OCI-LY7 (cell line): ENCODE measurements around the gene CD164L2. TPM values are rescaled to one million over a fixed set of nuclear protein-coding genes. Genes with fewer than 3 reads are reported as not detected.

ENCODE experiments used
- BruUV-seq: library from RNA; stranded (reverse); fragments of 400-500 nt; replicated peaks from 2 replicates; lab custom pipeline; 2021; lab: Mats Ljungman, UMichigan
- CTCF ChIA-PET: fragments of 300-600 bp; sonication (Branson Sonifier 250); formaldehyde crosslinking; loops from one replicate; lab custom pipeline; 2022; ENCODE audit warnings: antibody characterized with exemption; ENCODE audit not compliant: unreplicated experiment; lab: Charles Lee
- POLR2A ChIA-PET: fragments of 300-600 bp; sonication (Branson Sonifier 250); formaldehyde crosslinking; loops from one replicate; lab custom pipeline; 2022; ENCODE audit warnings: antibody characterized with exemption; lab: Charles Lee
- DNase-seq: peaks from one replicate; pipeline ENCODE4 v3.0.0-alpha.2; 2015; ENCODE audit warnings: low spot score
- H2AFZ ChIP-seq: fragments of 200-600 bp; sonication (generic), shearing (Covaris generic); 2 replicates; pipeline ENCODE4 v1.6.1; 2014; ENCODE audit warnings: mild to moderate bottlenecking, antibody characterized with exemption, low read length, moderate library complexity
- H3K27ac ChIP-seq: fragments of 200-600 bp; sonication (generic); 2 replicates; pipeline ENCODE4 v1.5.1; 2014; ENCODE audit warnings: mixed run types, low read depth, mild to moderate bottlenecking, moderate library complexity, low read length, inconsistent platforms; ENCODE audit not compliant: poor library complexity, severe bottlenecking
- H3K36me3 ChIP-seq: fragments of 200-600 bp; sonication (generic); 2 replicates; pipeline ENCODE4 v1.6.1; 2014; ENCODE audit warnings: mild to moderate bottlenecking, antibody characterized with exemption, low read length, moderate library complexity, mixed read lengths; ENCODE audit not compliant: insufficient read depth
- H3K4me1 ChIP-seq: fragments of 200-600 bp; sonication (generic); 2 replicates; pipeline ENCODE4 v1.5.1; 2014; ENCODE audit warnings: mild to moderate bottlenecking, low read length; ENCODE audit not compliant: insufficient read depth, poor library complexity, severe bottlenecking
- H3K4me2 ChIP-seq: fragments of 200-600 bp; sonication (generic); 2 replicates; pipeline ENCODE4 v1.6.1; 2014; ENCODE audit warnings: mild to moderate bottlenecking, low read length
- H3K4me3 ChIP-seq: fragments of 200-600 bp; sonication (generic); 2 replicates; pipeline ENCODE4 v1.5.1; 2014; ENCODE audit warnings: mild to moderate bottlenecking, low read depth, low read length; ENCODE audit not compliant: poor library complexity, severe bottlenecking
- H3K79me2 ChIP-seq: fragments of 200-600 bp; sonication (generic); 2 replicates; pipeline ENCODE4 v1.6.1; 2016; ENCODE audit warnings: low read depth, mild to moderate bottlenecking, low read length, moderate library complexity, mixed read lengths; ENCODE audit not compliant: insufficient read depth
- H3K9me2 ChIP-seq: fragments of 200-600 bp; sonication (generic); 2 replicates; pipeline ENCODE4 v1.6.1; 2016; ENCODE audit warnings: mild to moderate bottlenecking, low read length, mixed read lengths; ENCODE audit not compliant: insufficient read depth
- H3K9me3 ChIP-seq: fragments of 200-600 bp; sonication (generic); 2 replicates; pipeline ENCODE4 v1.6.1; 2014; ENCODE audit warnings: mild to moderate bottlenecking, mixed run types, low read length, mixed read lengths
- H4K20me1 ChIP-seq: fragments of 200-600 bp; sonication (generic); 2 replicates; pipeline ENCODE4 v1.6.1; 2014; ENCODE audit warnings: mild to moderate bottlenecking, antibody characterized with exemption, low read length, moderate library complexity, mixed read lengths; ENCODE audit not compliant: insufficient read depth
- CTCF ChIP-seq: fragments of 200-600 bp; sonication (generic); conservative IDR thresholded peaks from 2 replicates; pipeline ENCODE4 v1.5.1; 2014; ENCODE audit warnings: mild to moderate bottlenecking, antibody characterized with exemption, low read length, moderate library complexity, mixed read lengths
- EZH2phosphoT487 ChIP-seq: fragments of 200-600 bp; sonication (generic); IDR thresholded peaks from 2 replicates; pipeline ENCODE4 v1.6.1; 2018; ENCODE audit warnings: low read depth, borderline replicate concordance, mild to moderate bottlenecking, mixed run types, antibody characterized with exemption, low read length, moderate library complexity, mixed read lengths
- intact Hi-C: fragments of 100-400 bp; cut with micrococcal nuclease; formaldehyde crosslinking; loops from one replicate; pipeline ENCODE4 v1.10.0; 2022; ENCODE audit not compliant: unreplicated experiment
- total RNA-seq, 2 experiments: library from RNA; depleted of rRNA in 1 of 2; stranded (reverse); fragments of >200 nt in 1 of 2; shearing (Covaris generic) in 1 of 2; gene quantifications; 2 replicates each; pipeline ENCODE4 v1.2.3, GENCODE V29; 2014 to 2022

Gene CD164L2
- total RNA-seq, 2 experiments from 2014 or later: not detected

- Histone ChIP-seq H3K79me2 (peaks cover 55% of the 10 kb centered on the region), H3K4me1 (peaks cover 64% of the 10 kb centered on the region), H3K27ac (peak overlapping the region; percentile 54), H3K9me3 (no peaks in the 10 kb centered on the region), H3K4me3 (no peak overlapping the region), H3K36me3 (peaks cover 45% of the 10 kb centered on the region), H4K20me1 (0 out of 2 replicates have a peak, but pooled peaks cover 12% of the 10 kb centered on the region), H3K4me2 (peak overlapping the region; percentile 46), H2AFZ (no peak overlapping the region), H3K9me2 (no peaks in the 10 kb centered on the region)
- intact Hi-C loops: no loop called here
- CTCF ChIA-PET: interaction anchor here (1.1 kb wide), 1 partner anchor 13 kb away, joined by 3 read pairs; no protein-coding TSS in a partner anchor
- no peak for TF ChIP-seq CTCF
- TF ChIP-seq EZH2phosphoT487: no peak
- POLR2A ChIA-PET: interaction anchor here (1.9 to 4.6 kb wide), 2 partner anchors 9 to 54 kb away, joined by 4 to 25 read pairs; no protein-coding TSS in a partner anchor
- DNase-seq: peak; percentile 76
- no TSS peak for BruUV-seq
These were observed 44.2 kb upstream of the CD164L2 start for GRCh38 chr1:27427329-27427728.

GRCh38 chr1:27423709-27424108, 40.6 kb upstream of the CD164L2 start:
- ChIA-PET CTCF (no interaction called here), POLR2A (interaction anchor here (0.6 to 0.9 kb wide), 3 partner anchors 10 to 203 kb away, joined by 3 read pairs; no protein-coding TSS in a partner anchor)
- Histone ChIP-seq H3K4me3 (no peak overlapping the region), H3K4me1 (peaks cover 43% of the 10 kb centered on the region), H2AFZ (no peak overlapping the region), H3K36me3 (peaks cover 54% of the 10 kb centered on the region), H3K4me2 (no peak overlapping the region), H3K9me3 (no peaks in the 10 kb centered on the region), H3K27ac (no peak overlapping the region), H3K9me2 (no peaks in the 10 kb centered on the region), H3K79me2 (peaks cover 22% of the 10 kb centered on the region; the same call in 1 of the 2 replicates), H4K20me1 (0 out of 2 replicates have a peak, but pooled peaks cover 5% of the 10 kb centered on the region)
- TF ChIP-seq CTCF: no peak
- TF ChIP-seq EZH2phosphoT487: no peak
- no peak for DNase-seq
- BruUV-seq: no TSS peak
- intact Hi-C loops: no loop called here
